Measurements from ENCODE around the gene TXNDC2.
"Not testable (repeated sequence)": the region's sequence is repeated elsewhere in the genome, so short reads cannot be mapped to it uniquely, and the experiment has no call there.

TXNDC2 gene

GRCh38 chr18:9884532-9885140 is 1.1 kb upstream of the TXNDC2 start:
- no peak for DNase-seq (ENCODE audit: low spot score)

- no peak for DNase-seq (ENCODE audit: low spot score)
Measured at GRCh38 chr18:9886005-9886348, 204 bp downstream of the TXNDC2 start.

GRCh38 chr18:9887992-9888391 is 2.2 kb downstream of the TXNDC2 start:
- DNase-seq (ENCODE audit: low spot score): no peak

GRCh38 chr18:9890196-9890595 is 4.4 kb downstream of the TXNDC2 start:
- DNase-seq (ENCODE audit: low spot score): no peak

GRCh38 chr18:9890957-9891356 is 5.2 kb downstream of the TXNDC2 start:
- DNase-seq (ENCODE audit: low spot score): no peak

- DNase-seq (ENCODE audit: low spot score): not testable (repeated sequence)
Measured at GRCh38 chr18:9891515-9891914, 5.7 kb downstream of the TXNDC2 start.

- DNase-seq (ENCODE audit: low spot score): no peak
Measured at GRCh38 chr18:9894454-9895068, 8.8 kb downstream of the TXNDC2 start.

- no peak for DNase-seq (ENCODE audit: low spot score)
Measured at GRCh38 chr18:9897129-9897528, 11.4 kb downstream of the TXNDC2 start.

- not testable (repeated sequence) for DNase-seq (ENCODE audit: low spot score)
Measured at GRCh38 chr18:9897787-9898291, 12.1 kb downstream of the TXNDC2 start.

GRCh38 chr18:9898792-9899549 is 13.2 kb downstream of the TXNDC2 start:
- no peak for DNase-seq (ENCODE audit: low spot score)

- DNase-seq (ENCODE audit: low spot score): not testable (repeated sequence)
Measured at GRCh38 chr18:9899550-9899930, 13.8 kb downstream of the TXNDC2 start.

GRCh38 chr18:9900699-9901098 is 14.9 kb downstream of the TXNDC2 start:
- DNase-seq (ENCODE audit: low spot score): no peak

GRCh38 chr18:9901377-9901776 is 15.6 kb downstream of the TXNDC2 start:
- DNase-seq (ENCODE audit: low spot score): no peak

GRCh38 chr18:9902264-9902663 is 16.5 kb downstream of the TXNDC2 start:
- not testable (repeated sequence) for DNase-seq (ENCODE audit: low spot score)

- DNase-seq (ENCODE audit: low spot score): no peak
Measured at GRCh38 chr18:9902832-9903231, 17.1 kb downstream of the TXNDC2 start.

GRCh38 chr18:9905401-9905922 is 19.7 kb downstream of the TXNDC2 start:
- DNase-seq (ENCODE audit: low spot score): no peak

GRCh38 chr18:9906481-9906880 is 20.7 kb downstream of the TXNDC2 start:
- no peak for DNase-seq (ENCODE audit: low spot score)

- no peak for DNase-seq (ENCODE audit: low spot score)
Measured at GRCh38 chr18:9907867-9908266, 22.1 kb downstream of the TXNDC2 start.

GRCh38 chr18:9910071-9910470 is 24.3 kb downstream of the TXNDC2 start:
- no peak for DNase-seq (ENCODE audit: low spot score)

GRCh38 chr18:9910661-9911060 is 24.9 kb downstream of the TXNDC2 start:
- DNase-seq (ENCODE audit: low spot score): no peak

GRCh38 chr18:9911226-9911625 is 25.5 kb downstream of the TXNDC2 start:
- DNase-seq (ENCODE audit: low spot score): no peak

- not testable (repeated sequence) for DNase-seq (ENCODE audit: low spot score)
Measured at GRCh38 chr18:9912285-9912684, 26.5 kb downstream of the TXNDC2 start.

GRCh38 chr18:9913151-9913525 is 27.4 kb downstream of the TXNDC2 start:
- DNase-seq (ENCODE audit: low spot score): no peak

All from CD4-positive, alpha-beta T cell treated with Interleukin-15 for 4 hours (primary cell).